LNCaP clone FGC (cell line): ENCODE measurements around the gene BTBD2.

Experiments used
- DNase-seq: peaks from one replicate; pipeline ENCODE4 v3.0.0-alpha.2; 2011; ENCODE audit warnings: low read depth
- H3K4me3 ChIP-seq: 2 replicates; pipeline ENCODE4 v1.5.1; 2011; ENCODE audit warnings: mild to moderate bottlenecking, low read depth, low read length, control low read depth
- TF ChIP-seq, protein P1 (sequence below): IDR thresholded peaks from 2 replicates; pipeline ENCODE4 v1.5.1; 2012; ENCODE audit warnings: mild to moderate bottlenecking; ENCODE audit not compliant: control insufficient read depth, insufficient read depth; ENCODE audit errors: extremely low read depth

BTBD2 gene

GRCh38 chr19:2055931-2056836 is 40.7 kb upstream of the BTBD2 start:
- H3K4me3 ChIP-seq: no peak overlapping the region
- no peak for DNase-seq
- TF ChIP-seq, protein P1, sequence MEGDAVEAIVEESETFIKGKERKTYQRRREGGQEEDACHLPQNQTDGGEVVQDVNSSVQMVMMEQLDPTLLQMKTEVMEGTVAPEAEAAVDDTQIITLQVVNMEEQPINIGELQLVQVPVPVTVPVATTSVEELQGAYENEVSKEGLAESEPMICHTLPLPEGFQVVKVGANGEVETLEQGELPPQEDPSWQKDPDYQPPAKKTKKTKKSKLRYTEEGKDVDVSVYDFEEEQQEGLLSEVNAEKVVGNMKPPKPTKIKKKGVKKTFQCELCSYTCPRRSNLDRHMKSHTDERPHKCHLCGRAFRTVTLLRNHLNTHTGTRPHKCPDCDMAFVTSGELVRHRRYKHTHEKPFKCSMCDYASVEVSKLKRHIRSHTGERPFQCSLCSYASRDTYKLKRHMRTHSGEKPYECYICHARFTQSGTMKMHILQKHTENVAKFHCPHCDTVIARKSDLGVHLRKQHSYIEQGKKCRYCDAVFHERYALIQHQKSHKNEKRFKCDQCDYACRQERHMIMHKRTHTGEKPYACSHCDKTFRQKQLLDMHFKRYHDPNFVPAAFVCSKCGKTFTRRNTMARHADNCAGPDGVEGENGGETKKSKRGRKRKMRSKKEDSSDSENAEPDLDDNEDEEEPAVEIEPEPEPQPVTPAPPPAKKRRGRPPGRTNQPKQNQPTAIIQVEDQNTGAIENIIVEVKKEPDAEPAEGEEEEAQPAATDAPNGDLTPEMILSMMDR: no peak

GRCh38 chr19:2054763-2055162 is 39.2 kb upstream of the BTBD2 start:
- H3K4me3 ChIP-seq: no peak overlapping the region
- no peak for DNase-seq
- TF ChIP-seq, protein P1: no peak

GRCh38 chr19:2053601-2054389 is 38.3 kb upstream of the BTBD2 start:
- H3K4me3 ChIP-seq: no peak overlapping the region
- TF ChIP-seq, protein P1: no peak
- DNase-seq: no peak

DNA sequence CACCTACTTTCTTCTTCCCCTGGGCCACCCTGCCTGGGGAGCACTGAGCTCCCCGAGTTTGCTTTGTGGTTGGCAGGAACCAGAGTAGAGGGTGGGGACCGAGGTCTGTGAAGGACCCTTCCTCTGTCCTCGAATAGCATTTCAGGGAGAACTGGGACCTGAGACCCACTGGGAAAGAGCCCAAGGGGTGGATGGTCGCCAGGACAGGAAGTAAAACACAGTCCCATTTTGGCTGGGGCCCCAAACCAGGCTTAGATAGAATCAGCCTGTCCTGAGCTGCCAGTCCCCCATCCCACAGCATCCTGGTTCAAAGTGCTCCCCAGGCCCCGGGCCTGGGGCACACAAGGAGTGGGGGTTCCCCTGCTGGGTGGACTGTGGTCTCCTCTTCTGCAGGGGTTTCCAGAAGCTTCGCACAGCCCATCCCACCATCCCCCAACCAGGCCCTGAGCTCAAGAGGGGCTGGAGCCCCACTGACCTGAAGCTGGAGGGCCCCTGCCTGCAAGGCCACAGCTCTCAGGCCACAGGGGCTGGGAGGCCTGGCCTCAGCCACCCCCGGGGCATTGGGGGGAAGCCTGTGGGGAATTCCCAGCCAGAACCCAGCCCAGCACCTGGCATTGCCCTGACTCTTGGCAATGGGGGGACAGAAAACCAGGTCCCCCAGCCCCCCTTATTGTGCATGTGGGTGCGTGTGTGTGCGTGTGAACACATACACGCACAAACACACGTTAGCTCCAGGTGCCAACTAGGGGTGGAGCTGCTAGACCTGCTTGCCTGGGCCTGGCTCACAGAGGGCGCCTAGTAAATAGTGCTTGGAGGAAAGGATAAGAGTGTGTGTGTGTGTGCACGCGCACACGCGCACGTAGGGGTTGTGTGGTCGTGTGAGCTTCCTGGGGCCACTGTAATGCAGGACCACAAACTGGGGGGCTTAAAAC is 36.5 kb upstream of the BTBD2 start:
- TF ChIP-seq, protein P1: no peak
- DNase-seq: no peak
- H3K4me3 ChIP-seq: no peak overlapping the region

- no peak for DNase-seq
- TF ChIP-seq, protein P1: peak; percentile 59
- H3K4me3 ChIP-seq: peak within 1 kb of the TSS; percentile 85
Observed at GRCh38 chr19:2050991-2051772, 35.7 kb upstream of the BTBD2 start, which contains the start of gene MKNK2. MKNK2 (minus strand) TSS chr19:2051244; CDS start chr19:2050851, 393 bp downstream.
